Endothelial cell of umbilical vein (primary cell): ENCODE measurements around the gene RSPH6A.

Experiments used
- CTCF ChIP-seq, 2 donors: IDR thresholded peaks; 1 replicate in 1 of 2; 2 replicates in 1 of 2; pipeline ENCODE4 v1.5.1; 2011; ENCODE audit warnings: low read length in 2 of 2, mild to moderate bottlenecking in 2 of 2, moderate library complexity in 2 of 2, control low read depth in 1 of 2, inconsistent platforms in 1 of 2, low read depth in 1 of 2; ENCODE audit not compliant: insufficient read depth in 1 of 2; ENCODE audit errors: extremely low read depth in 1 of 2
- EZH2 ChIP-seq: IDR thresholded peaks from 2 replicates; pipeline ENCODE4 v1.6.1; 2012; ENCODE audit warnings: borderline replicate concordance, low read depth, mild to moderate bottlenecking, moderate library complexity, low read length, inconsistent platforms; ENCODE audit not compliant: severe bottlenecking
- MAX ChIP-seq: IDR thresholded peaks from 2 replicates; pipeline ENCODE4 v1.6.1; 2011; ENCODE audit not compliant: insufficient read depth, insufficient read length
- MYC ChIP-seq: IDR thresholded peaks from one replicate; pipeline ENCODE4 v1.6.1; 2011; ENCODE audit warnings: mild to moderate bottlenecking, low read depth, low read length
- POLR2AphosphoS5 ChIP-seq: IDR thresholded peaks from 2 replicates; pipeline ENCODE4 v1.6.1; 2012; ENCODE audit warnings: low read depth, mild to moderate bottlenecking, control low read depth, low read length, moderate library complexity; ENCODE audit not compliant: insufficient read depth

GRCh38 chr19:45794627-45795026, 20.5 kb downstream of the RSPH6A start:
- TF ChIP-seq CTCF (IDR thresholded peaks at IDR 0.05; ENCODE audit: extremely low read depth in 1 of 2, insufficient read depth in 1 of 2, low read depth in 1 of 2, low read length in 2 of 2) (no peak), MAX (no peak), EZH2 (no peak), POLR2AphosphoS5 (no peak), MYC (no peak)
